CD4-positive, alpha-beta T cell (primary cell): ENCODE measurements around the gene FGF19. TPM values are rescaled to one million over a fixed set of nuclear protein-coding genes. Genes with fewer than 3 reads are reported as not detected.
A peak's percentile ranks its signal among the peaks of the same experiment; 100 is the strongest.

Experiments
- ATAC-seq: fragments of 200-7000 bp; cut with Tn5 transposase; one replicate; pipeline ENCODE4 v1.10.0; 2022; ENCODE audit warnings: mild to moderate bottlenecking; ENCODE audit not compliant: poor library complexity
- CTCF ChIA-PET: fragments of 350-600 bp; sonication (Branson Sonifier 250); formaldehyde crosslinking; loops from one replicate; lab custom pipeline; 2021; ENCODE audit warnings: antibody characterized with exemption, inconsistent platforms; lab: Charles Lee
- POLR2A ChIA-PET: fragments of 350-600 bp; sonication (Branson Sonifier 250); formaldehyde crosslinking; loops from one replicate; lab custom pipeline; 2021; ENCODE audit warnings: antibody characterized with exemption, inconsistent platforms; lab: Charles Lee
- DNase-seq, 14 experiments: peaks; one replicate each; pipeline ENCODE4 v3.0.0-alpha.2; 2013 to 2020; ENCODE audit warnings: mixed read lengths in 2 of 14
- H3K27ac ChIP-seq, 2 donors: one replicate each; pipeline versions ENCODE4 v1.5.1 to v1.7.0; 2013; ENCODE audit warnings: low read length in 2 of 2, low read depth in 1 of 2, mild to moderate bottlenecking in 1 of 2
- H3K27me3 ChIP-seq, 2 experiments: 1 replicate in 1 of 2; 2 replicates in 1 of 2; pipeline versions ENCODE4 v1.6.1 to v1.7.0; 2013; ENCODE audit warnings: low read length in 2 of 2, control low read depth in 1 of 2, mild to moderate bottlenecking in 1 of 2, moderate library complexity in 1 of 2; ENCODE audit not compliant: insufficient read depth in 2 of 2, control insufficient read depth in 1 of 2
- H3K36me3 ChIP-seq: one replicate; pipeline ENCODE4 v1.6.1; 2013; ENCODE audit warnings: low read length, control low read depth; ENCODE audit not compliant: insufficient read depth
- H3K4me1 ChIP-seq: one replicate; pipeline ENCODE4 v1.6.1; 2013; ENCODE audit warnings: low read length, control low read depth; ENCODE audit not compliant: insufficient read depth
- H3K4me3 ChIP-seq: one replicate; pipeline ENCODE4 v1.5.1; 2013; ENCODE audit warnings: mild to moderate bottlenecking, low read length, moderate library complexity
- H3K9me3 ChIP-seq, 2 experiments: 1 replicate in 1 of 2; 2 replicates in 1 of 2; pipeline versions ENCODE4 v1.6.1 to v1.7.0; 2013; ENCODE audit warnings: low read length in 2 of 2, mild to moderate bottlenecking in 2 of 2, control low read depth in 1 of 2, moderate library complexity in 1 of 2; ENCODE audit not compliant: control insufficient read depth in 1 of 2, insufficient read depth in 1 of 2
- H3K27ac Mint-ChIP-seq: one replicate; pipeline ENCODE4 v1.8.0; 2020; ENCODE audit warnings: mixed read lengths
- H3K27me3 Mint-ChIP-seq: one replicate; pipeline ENCODE4 v1.8.0; 2021; ENCODE audit warnings: mixed read lengths
- H3K36me3 Mint-ChIP-seq: one replicate; pipeline ENCODE4 v1.8.0; 2021; ENCODE audit warnings: low read depth, mixed read lengths
- H3K4me1 Mint-ChIP-seq: one replicate; pipeline ENCODE4 v1.8.0; 2021; ENCODE audit warnings: low read depth, mixed read lengths
- H3K4me3 Mint-ChIP-seq: one replicate; pipeline ENCODE4 v1.8.0; 2020; ENCODE audit warnings: mild to moderate bottlenecking, mixed read lengths
- H3K9me3 Mint-ChIP-seq: one replicate; pipeline ENCODE4 v1.8.0; 2020; ENCODE audit warnings: mixed read lengths
- CTCF ChIP-seq: fragments of 200-600 bp; IDR thresholded peaks from one replicate; pipeline ENCODE4 v1.8.0; 2022; ENCODE audit warnings: antibody characterized with exemption, mild to moderate bottlenecking
- intact Hi-C, 2 experiments: fragments of 100-400 bp; cut with DNase I in 1 of 2; cut with micrococcal nuclease in 1 of 2; formaldehyde crosslinking; loops; one replicate each; pipeline versions ENCODE4 v1.15.1 to v1.9.0; 2023 to 2025; cut with DNase I, micrococcal nuclease
- total RNA-seq, 174 experiments: library from RNA in 2 of 174; stranded (reverse) in 2 of 174; gene quantifications; one replicate each; pipeline ENCODE4 v1.2.3 and lab custom pipeline; 2021 to 2026

Gene FGF19
- total RNA-seq, 2 experiments from 2014 or later: not detected

GRCh38 chr11:69704508-69705253, 859 bp upstream of the FGF19 start:
- Histone ChIP-seq H3K27ac (no peak overlapping the region), H3K27me3 (peaks cover 58 to 66% of the 10 kb centered on the region in 2 experiments), H3K36me3 (no peaks in the 10 kb centered on the region), H3K4me1 (peaks cover 11% of the 10 kb centered on the region), H3K9me3 (peaks cover 0 to 14% of the 10 kb centered on the region in 2 experiments), H3K4me3 (no peak overlapping the region)
- POLR2A ChIA-PET: no interaction called here
- no peak for TF ChIP-seq CTCF
- Mint-ChIP-seq H3K27me3 (peaks cover 60% of the 10 kb centered on the region), H3K27ac (no peak overlapping the region), H3K4me1 (peaks cover 5% of the 10 kb centered on the region), H3K4me3 (peak overlapping the region; percentile 66), H3K36me3 (no peaks in the 10 kb centered on the region), H3K9me3 (no peaks in the 10 kb centered on the region)
- CTCF ChIA-PET: no interaction called here
- DNase-seq: peak in 2 of 14 experiments; percentile 27 to 30
- ATAC-seq: peak; percentile 34
- intact Hi-C loops: loop anchor here in 1 of 2 experiments (5.0 kb wide), 1 partner anchor 183 kb away; no protein-coding TSS in a partner anchor

GRCh38 chr11:69703453-69703767, 412 bp downstream of the FGF19 start:
- no peaks in the 10 kb centered on the region for H3K36me3 Mint-ChIP-seq
- H3K4me3 ChIP-seq: no peak overlapping the region
- H3K27ac Mint-ChIP-seq: no peak overlapping the region
- ChIA-PET CTCF (no interaction called here), POLR2A (no interaction called here)
- no peaks in the 10 kb centered on the region for H3K36me3 ChIP-seq
- DNase-seq: no peak
- intact Hi-C loops: loop anchor here in 1 of 2 experiments (5.0 kb wide), 1 partner anchor 184 kb away; no protein-coding TSS in a partner anchor
- H3K4me3 Mint-ChIP-seq: no peak overlapping the region
- H3K27me3 ChIP-seq: peaks cover 64 to 76% of the 10 kb centered on the region in 2 experiments
- H3K4me1 Mint-ChIP-seq: peaks cover 5% of the 10 kb centered on the region
- H3K27ac ChIP-seq: no peak overlapping the region
- no peak for TF ChIP-seq CTCF
- peaks cover 69% of the 10 kb centered on the region for H3K27me3 Mint-ChIP-seq
- no peaks in the 10 kb centered on the region for H3K9me3 Mint-ChIP-seq
- peaks cover 0 to 14% of the 10 kb centered on the region in 2 experiments for H3K9me3 ChIP-seq
- ATAC-seq: no peak
- H3K4me1 ChIP-seq: peaks cover 11% of the 10 kb centered on the region

- ChIA-PET POLR2A (interaction anchor here (0.7 kb wide), 1 partner anchor 9 kb away, joined by 3 read pairs; no protein-coding TSS in a partner anchor), CTCF (no interaction called here)
- H3K9me3 ChIP-seq: peaks cover 0 to 14% of the 10 kb centered on the region in 2 experiments
- H3K4me1 ChIP-seq: peaks cover 11% of the 10 kb centered on the region
- no peaks in the 10 kb centered on the region for H3K9me3 Mint-ChIP-seq
- H3K27ac Mint-ChIP-seq: no peak overlapping the region
- H3K27ac ChIP-seq: no peak overlapping the region
- no peak overlapping the region for H3K4me3 ChIP-seq
- peaks cover 64 to 81% of the 10 kb centered on the region in 2 experiments for H3K27me3 ChIP-seq
- no peaks in the 10 kb centered on the region for H3K36me3 Mint-ChIP-seq
- TF ChIP-seq CTCF: no peak
- no peak for DNase-seq
- H3K36me3 ChIP-seq: no peaks in the 10 kb centered on the region
- intact Hi-C loops: loop anchor here in 1 of 2 experiments (5.0 kb wide), 1 partner anchor 184 kb away; no protein-coding TSS in a partner anchor
- H3K4me1 Mint-ChIP-seq: peaks cover 5% of the 10 kb centered on the region
- H3K27me3 Mint-ChIP-seq: peaks cover 74% of the 10 kb centered on the region
- H3K4me3 Mint-ChIP-seq: no peak overlapping the region
- no peak for ATAC-seq
These were observed 911 bp downstream of the FGF19 start for GRCh38 chr11:69702769-69703452.
